NCI-H2029 treated with DMSO at 0.1 percent for 48 hours (cell line): ENCODE results near the gene NCOA5.

Experiments used
- DNase-seq: peaks from one replicate; lab custom pipeline; 2025; lab: John Stamatoyannopoulos, UW

Gene NCOA5

DNA sequence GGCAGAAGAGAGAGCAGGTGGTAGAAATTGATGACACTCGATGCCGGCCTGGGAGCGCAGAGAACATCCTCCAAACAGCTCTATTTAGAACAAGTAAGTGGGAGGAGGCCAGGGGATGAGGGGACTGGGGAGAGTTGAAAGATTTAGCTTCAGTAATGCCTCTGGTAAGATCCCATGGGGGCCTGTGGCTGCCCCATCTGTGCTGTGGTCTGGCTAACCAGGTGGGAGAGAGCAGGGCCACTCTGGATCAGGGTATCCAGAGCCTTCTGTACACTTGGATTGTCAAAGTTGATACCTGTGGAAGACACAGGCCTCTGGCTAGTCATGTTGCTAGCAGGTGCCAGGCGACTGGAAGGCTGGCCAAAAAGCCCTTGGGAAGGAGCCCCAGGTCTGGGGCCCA lies 27.6 kb downstream of the NCOA5 start:
- DNase-seq: no peak

DNA sequence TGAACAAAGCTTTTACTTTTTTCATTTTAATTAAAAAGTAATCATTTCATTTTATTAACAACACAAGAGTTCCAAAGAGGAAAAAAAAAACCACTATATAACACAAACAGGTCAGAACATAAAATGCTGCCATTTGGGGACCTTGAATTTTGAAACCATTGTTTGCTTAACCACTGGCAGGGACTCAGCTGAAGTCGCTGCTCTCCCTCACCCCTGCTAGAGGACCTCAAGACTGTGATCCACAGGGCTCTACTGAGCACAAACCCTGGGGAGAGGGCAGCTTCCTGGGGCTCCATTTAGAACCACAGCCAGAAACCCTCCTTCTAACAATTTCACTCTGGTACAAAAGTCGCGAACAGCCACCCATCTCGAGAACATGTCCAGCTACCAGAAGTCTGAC lies 28.8 kb downstream of the NCOA5 start:
- DNase-seq: no peak

DNA sequence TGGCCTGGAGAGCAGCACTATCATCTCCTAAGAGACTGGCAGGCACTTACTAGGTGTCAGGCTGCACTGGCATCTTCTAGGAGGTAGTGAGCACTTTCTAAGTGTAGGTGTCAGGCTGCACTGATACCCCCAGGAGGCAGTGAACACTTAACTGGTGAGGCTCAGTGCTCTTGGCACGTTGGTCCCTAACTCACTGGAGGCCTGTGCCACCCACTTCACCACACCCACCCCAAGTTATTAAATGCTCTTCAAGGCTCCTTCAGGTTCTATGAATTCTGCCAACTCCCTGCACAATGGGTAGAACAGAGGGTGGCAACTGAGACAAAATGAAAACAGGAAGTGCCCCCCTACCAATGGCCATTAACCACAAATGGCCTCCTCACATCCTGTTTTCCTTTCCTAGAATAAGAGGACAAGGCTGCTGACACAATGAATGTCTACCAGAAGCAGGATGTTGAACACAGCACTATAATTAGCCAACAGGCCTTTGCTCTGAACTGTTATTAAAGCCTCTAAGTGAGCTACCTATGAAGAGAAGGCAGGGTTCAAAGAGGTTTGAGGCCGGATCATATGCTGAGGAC lies 29.4 kb downstream of the NCOA5 start:
- DNase-seq: peak; percentile 55

DNA sequence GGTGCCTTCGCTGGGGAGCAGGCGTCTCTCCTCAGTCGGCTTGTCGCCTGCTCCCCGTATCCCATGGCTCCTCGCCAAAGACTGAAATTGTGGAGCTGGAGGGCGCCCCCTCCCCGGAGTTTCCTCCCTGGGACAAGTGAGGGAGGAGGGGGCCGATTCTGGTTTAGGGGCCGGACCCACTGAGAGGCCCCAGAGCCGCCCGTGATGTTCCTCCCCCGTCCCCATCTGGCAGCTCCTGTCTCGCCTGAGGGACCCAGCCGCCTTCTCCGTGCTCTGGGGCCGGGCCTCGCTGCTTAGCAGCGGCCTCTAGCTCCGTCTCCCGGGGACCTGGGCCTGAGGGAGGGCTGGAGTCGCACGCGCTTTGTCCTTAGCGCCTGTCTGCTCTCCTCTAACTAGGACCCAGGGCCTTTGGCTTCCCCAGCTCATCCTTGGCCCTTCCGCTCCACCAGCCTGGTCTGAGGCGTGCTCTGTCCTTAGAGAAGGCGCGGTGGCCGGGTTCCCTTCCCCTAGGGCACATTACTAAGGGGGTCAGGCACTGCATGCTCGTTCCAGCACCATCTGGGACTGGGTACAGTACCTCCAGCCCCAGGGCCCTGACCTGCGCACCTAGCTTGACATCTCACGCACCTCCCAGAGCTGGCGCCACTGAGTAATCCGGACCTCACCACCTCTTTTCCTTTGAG lies 31.0 kb downstream of the NCOA5 start:
- no peak for DNase-seq

DNA sequence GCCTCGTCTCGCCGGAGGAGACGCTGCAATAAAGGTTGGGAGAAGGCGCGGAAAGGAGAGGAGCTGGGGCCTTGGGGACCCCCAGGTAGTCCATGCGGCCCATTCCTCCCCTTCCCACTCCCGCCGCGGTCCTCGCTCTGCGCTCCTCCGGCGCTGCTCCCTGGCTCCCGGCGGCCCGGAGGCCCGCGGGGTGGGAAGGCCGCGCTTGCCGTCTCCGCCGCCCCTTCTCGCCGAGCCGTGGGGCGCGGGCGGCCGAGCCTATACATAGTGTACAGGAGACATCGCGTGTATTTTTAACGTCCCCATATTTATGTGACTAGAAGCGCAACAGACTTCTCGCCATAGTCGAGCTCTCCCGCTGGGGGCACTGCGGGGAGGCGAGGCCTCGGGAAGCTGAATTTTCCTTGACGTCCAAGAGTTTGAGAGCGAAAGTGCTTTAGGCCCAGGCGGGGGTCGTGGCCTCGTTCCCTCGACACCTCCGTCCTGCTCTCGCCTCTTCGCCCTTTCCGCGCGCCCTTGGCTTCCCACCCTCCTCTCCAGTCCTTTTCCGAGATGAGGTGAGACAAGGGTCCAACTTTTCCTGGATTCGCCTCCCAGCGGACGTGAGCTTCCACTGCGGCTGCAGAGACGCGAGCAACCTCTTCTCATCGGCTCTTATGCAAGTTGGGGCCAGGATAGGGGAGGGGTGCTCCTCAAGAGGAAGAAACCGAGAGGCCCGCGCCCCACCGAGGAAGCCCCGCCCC lies 31.7 kb downstream of the NCOA5 start:
- DNase-seq: no peak

DNA sequence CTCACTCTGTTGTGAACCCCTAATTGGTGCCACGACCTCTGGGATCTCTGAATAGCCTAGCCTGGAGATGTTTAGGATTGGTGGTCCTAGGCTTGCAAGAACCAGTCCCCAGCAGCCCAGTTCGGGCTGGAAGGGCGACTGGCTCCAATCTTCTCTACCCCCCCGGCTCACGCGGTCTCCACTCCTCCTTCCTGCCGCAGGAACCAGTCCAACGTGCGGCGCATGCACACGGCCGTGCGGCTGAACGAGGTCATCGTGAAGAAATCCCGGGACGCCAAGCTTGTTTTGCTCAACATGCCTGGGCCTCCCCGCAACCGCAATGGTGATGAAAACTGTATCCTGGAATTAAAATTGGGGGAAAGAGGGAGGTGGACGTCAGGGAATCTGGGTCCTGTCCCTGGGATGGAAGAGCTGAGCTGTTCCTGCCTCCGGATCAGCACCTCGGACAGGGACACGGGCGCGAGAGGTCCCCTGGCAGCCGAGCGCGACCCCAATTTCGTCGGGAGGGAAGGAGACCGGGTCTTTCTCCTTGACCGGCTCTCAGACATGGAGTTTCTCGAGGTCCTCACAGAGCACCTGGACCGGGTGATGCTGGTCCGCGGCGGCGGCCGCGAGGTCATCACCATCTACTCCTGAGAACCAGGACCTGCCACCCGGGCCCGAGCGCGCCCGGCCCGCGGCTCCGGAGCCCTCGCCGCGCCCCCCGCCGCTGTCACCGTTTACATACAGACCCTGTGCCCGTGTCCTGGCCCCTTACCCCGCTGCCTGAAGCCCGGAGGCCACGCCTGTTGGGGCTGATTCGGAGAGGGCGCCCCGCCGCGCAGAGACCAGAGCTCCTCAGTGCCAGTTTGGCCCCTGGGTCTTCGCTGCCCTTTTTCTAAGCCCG lies 32.5 kb downstream of the NCOA5 start:
- no peak for DNase-seq

DNA sequence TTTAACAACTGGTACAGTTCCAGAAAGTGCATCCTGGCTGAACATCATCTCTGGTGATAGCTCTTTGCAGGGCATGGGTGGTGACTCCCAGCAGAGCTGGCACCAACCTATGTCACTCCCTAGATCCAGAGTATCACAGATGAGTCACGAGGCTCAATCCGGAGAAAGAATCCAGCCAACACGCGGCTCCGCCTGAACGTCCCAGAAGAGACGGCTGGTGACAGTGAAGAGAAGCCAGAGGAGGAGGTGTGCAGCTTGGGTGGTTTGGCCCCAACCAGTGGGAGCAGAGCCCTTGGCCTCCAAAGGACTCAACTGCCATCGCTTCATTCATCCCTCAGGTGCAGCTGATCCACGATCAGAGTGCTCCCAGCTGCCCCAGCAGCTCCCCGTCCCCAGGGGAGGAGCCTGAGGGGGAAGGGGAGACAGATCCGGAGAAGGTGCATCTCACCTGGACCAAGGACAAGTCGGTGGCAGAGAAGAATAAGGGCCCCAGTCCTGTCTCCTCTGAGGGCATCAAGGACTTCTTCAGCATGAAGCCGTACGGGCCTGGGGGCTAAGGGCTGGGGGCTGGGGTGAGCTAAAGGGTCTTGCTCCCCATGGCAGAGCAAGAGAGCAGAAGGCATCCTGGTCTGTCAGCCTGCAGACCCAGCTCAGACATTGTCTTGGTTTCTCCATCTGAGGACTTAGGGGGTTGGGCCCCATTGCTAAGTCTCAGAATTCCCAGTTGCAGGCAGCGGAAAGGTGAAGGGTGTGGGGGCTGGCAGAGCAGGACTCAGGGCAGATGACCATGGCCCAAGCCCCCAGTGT lies 33.5 kb downstream of the NCOA5 start:
- DNase-seq: no peak

DNA sequence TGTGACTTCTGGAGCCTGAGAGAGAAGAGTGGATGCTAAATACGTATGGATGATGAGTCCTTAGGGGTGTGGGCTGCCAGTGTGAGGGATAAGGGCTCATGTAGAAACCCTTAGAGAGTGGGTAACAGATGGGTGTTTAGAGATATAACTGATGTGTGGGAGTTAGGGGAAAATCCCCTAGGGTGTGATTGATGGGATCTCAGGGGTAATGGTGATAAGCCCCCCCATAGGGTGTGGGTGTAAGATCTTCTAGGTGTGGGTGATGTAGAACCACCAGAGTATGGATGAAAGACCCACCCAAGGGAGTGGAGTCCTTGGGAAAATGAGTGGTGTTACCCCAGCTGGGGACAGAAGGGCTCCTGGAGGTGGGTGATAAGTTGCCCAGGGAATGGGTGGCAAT lies 34.5 kb downstream of the NCOA5 start:
- DNase-seq: no peak

DNA sequence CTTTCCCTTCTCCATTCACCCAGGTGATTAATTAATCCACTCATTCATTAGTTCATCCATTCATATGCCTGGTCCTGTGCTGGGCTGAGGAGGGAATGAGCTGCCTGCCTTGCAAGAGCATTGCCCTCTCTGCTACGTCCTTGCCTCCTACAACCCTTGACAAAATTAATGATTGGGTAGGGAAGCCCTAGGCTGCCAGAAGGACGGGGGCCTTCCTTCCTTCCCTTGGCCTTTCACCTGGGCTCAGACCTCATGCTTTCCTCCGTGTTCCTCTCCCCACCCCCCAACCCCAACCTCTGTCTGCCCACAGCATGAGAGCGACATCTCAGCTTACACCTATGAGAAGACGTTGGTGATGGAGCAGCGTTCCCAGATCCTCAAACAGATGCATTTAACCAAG lies 35.2 kb downstream of the NCOA5 start:
- DNase-seq: no peak

DNA sequence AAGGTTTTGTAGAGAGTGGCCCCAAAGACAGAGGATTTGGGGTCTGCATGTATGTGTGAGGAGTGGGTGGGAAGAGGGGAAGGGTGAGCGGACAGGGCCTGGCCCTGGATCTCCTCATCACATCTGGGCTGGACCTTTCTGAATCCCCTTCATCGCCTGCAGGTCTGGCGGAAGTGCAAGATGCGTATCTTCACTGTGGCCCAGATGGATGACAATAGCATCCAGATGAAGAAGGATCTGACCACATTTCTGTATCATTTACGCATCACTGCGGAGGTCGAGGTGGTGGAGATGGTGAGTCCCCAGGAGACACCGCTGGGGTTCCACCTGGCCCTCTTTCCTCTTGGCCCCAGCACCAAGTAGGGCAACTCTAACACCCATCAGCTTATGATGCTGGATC lies 36.3 kb downstream of the NCOA5 start:
- DNase-seq: no peak

DNA sequence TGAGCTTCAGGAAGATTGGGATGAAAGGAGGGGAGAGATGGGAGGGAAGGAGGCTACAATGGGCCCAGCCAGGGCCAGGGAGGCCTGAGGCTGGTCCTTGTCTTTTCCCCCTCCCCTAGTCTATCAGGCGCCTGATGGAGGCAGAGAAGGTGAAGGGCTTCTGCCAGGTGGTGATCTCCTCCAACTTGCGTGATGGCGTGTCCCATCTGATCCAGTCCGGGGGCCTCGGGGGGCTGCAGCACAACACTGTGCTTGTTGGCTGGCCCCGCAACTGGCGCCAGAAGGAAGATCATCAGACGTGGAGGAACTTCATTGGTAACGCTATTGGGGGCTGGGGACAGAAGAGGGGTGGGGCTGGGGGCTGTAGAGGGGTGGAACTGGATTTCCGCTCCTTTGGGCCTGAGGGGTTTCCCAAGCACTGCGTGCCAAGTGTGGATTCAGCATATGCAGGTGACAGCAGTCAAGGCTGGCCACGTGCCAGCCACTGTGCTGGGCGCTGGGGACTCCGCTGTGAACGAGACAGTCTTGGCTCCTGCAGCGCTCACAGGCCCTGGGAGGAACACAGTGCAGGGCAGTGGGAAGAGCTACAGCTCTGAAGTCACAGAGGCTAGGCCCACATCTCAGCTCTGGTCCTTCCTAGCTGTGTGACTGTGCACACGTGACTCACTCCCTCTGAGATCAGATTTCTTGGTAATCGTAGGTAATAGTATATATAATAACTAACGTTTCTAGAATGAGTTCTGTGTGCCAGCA lies 38.0 kb downstream of the NCOA5 start:
- peak; percentile 10 for DNase-seq

DNA sequence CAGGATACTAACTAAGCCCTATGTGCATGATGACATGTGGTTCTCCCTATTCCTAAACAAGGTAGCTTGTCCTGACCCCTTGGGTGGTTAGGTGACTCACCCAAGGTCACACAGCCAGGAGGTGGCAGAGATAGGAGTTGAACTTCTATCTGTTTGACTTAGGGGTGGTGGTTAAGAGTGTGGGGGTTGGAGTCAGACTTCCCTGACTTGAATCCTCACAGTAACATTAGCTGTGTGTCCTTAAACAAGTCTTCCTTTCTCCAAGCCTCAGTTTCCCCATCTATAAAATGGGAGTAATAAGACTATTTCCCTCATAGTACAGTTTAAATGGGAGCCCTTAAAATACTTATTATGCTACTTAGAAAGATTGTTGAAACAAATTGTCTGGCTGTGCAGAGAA lies 38.9 kb downstream of the NCOA5 start:
- DNase-seq: no peak

DNA sequence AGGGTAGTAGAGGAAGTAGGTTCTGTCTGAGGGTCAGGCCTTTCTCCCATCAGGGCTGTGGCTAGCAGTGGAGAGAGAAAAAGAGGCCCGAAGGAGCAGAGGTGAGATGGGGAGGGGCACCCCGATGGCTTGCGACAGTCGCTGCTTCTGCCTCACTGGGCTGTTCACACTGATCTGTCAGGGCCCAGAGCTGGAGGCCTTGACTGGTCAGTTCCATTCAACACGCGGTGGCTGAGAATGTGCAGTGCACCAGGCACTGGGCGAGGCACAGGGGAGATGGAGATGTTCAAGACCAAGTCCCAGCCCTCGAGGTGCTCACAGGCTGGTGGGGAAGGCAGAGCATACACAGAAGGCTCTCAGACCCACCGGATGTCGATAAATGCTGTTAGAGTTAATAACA lies 39.3 kb downstream of the NCOA5 start:
- DNase-seq: no peak

DNA sequence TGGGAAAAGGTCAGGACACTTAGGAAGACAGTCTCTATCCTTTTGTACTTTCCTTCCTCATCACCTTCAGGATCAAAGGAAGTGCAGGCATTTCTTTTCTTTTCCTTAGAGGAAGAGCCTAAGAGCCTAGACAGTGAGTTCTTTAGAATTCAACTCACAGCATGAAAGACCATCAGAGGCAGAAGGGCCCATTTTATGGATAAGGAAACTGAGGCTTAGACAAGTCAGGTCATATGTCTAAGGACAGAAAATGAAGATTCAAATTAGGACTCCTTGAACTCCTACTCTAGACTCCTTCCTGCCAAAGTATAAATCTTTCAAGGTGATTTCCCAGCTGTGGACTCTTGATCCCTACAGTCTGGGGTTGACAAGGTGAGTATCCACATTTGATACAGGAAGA lies 39.9 kb downstream of the NCOA5 start:
- no peak for DNase-seq

DNA sequence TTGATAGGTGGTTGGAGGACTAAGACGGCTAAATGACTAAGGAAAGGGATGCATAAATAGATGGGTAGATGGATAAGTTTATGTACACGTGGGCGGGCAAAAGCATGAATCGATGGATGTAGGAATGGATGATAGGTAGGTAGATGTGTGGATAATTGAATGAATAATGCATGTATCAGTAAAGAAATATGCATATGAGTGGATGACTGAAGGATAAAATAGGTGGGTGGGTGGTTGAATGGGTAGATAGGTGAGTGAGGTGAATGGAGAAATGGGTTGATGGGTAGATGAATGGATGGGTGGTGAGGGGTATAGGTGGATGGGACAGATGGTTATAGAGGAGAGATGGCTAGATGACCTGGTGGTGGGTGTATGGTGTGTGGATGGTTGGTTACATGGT lies 40.6 kb downstream of the NCOA5 start:
- DNase-seq: no peak

DNA sequence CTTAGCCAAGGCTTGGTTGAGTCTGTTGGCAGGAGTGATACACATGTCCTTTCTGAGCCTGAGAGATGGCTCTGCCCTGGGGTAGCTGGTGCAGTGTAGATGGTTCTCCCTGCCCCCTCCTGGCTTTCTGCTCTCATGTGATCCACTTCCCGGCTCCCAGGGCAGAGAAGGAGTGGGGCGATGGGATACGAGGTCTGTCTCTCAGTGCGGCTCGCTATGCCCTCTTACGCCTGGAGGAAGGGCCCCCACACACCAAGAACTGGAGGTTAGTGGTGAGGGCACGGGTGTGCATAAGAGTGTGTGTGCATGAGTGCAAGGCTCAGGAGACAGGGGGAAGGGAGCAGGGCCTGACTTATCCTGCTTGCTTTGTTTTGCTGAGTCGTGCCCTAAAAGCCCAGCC lies 41.9 kb downstream of the NCOA5 start:
- no peak for DNase-seq

DNA sequence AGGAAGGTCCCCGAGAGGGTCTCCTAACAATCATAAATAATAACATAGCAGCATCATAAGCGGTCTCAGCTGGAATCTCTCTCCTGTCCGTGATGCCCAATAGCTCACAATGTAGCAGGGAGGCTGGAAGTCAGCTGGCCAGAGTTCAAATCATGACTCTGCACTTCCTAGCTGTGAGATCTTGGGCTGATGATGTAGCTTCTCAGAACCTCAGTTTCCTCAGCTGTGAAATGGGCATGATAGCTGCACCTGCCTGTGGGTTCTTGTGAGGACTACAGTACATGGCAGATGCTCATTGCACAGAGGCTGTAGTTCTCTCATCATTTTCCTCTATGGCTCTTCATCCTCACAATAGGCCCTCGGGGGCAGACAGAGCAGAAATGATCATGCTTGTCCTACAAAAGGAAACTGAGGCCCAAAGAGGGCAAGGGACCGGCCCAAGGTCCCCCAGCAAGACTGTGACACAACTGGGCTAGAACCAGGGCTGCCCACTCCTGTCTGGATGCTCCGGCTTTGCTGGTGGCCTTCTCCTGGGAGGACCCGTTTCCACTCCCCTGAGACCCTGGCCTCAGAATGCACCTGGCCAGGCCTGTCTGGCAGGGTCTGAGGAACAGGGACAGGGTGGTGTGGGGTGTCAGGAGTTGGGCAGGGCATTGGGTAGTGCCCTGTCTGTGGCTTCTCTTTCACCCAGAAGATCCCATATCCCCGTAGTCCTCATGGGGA lies 43.0 kb downstream of the NCOA5 start:
- DNase-seq: no peak

DNA sequence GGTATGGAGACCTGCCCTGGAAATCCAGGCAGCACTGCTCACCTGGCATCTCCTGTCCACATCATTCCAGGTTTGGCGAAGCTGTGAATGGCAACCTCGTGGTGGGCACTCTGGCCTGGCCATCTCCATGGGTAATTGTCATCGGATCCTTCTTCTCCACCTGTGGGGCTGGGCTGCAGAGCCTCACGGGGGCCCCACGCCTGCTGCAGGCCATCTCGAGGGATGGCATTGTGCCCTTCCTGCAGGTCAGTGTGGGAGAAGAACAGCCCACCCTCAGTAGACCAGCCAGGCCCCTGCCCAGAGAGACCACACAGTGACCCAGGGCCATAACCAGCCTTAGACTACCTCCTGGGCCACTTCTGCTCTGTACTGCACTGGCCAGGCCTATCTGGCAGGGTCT lies 44.9 kb downstream of the NCOA5 start:
- DNase-seq: no peak

DNA sequence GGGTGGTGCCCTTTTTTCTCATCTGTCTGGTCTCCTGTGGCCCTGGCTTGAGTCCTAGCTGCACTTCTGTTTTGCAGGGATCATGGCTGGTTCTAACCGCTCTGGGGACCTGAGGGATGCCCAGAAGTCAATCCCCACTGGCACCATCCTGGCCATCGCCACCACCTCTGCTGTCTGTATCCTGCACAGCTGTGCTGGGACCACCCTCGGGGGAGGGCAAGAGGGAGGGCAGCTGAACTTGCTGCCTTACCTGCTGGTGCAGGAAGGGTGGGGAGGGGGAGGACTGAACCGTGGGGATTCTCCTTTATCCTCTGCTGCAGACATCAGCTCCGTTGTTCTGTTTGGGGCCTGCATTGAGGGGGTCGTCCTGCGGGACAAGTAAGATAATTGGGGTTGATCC lies 46.2 kb downstream of the NCOA5 start:
- DNase-seq: no peak

DNA sequence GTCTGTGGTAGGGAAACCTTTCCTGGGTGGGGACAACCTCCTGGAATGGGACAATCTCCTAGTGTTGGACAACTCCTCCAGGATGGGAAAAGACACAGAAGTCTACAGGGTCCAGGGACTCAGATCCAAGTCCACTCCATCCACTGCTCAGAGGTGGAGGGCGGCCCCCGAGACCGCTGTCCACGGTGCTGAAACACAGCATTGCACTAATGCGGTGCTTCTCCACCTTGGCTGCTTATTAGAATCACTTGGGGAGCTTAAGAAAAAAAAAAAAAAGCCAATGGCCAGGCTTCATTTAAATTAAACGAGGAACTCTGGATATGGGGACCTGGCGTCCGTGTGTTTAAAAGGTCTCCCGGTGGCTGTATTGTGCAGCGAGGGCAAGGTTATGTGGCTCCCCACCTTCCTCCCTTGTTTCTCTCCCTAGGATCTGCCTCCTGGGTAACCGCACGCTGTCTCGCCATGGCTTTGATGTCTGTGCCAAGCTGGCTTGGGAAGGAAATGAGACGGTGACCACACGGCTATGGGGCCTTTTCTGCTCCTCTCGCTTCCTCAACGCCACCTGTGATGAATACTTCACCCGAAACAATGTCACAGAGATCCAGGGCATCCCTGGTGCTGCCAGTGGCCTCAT lies 48.7 kb downstream of the NCOA5 start:
- DNase-seq: no peak
